HepG2 (cell line): Measurements from ENCODE around the gene TMEM231. TPM values are rescaled to one million over a fixed set of nuclear protein-coding genes. Genes with fewer than 3 reads are reported as not detected.
"Not testable (repeated sequence)": the region's sequence is repeated elsewhere in the genome, so short reads cannot be mapped to it uniquely, and the experiment has no call there.

Experiments used
- ATAC-seq: fragments of 200-7000 bp; cut with Tn5 transposase; 3 replicates; pipeline ENCODE4 v1.9.1; 2020; ENCODE audit warnings: mild to moderate bottlenecking, moderate library complexity
- BruUV-seq: library from RNA; stranded (reverse); fragments of 400-500 nt; replicated peaks from 2 replicates; lab custom pipeline; 2021; lab: Mats Ljungman, UMichigan
- CTCF ChIA-PET: fragments of 300-600 bp; formaldehyde crosslinking; extraction: SDS; loops from one replicate; lab custom pipeline; 2021; ENCODE audit warnings: low total read pairs, inconsistent platforms, low intra/inter-chr PET ratio; lab: Yijun Ruan, JAX
- POLR2A ChIA-PET: fragments of 350-600 bp; sonication (Branson Sonifier 250); formaldehyde crosslinking; loops from one replicate; lab custom pipeline; 2020; ENCODE audit warnings: antibody characterized with exemption, inconsistent platforms; lab: Yijun Ruan, JAX
- DNase-seq: peaks from one replicate; pipeline ENCODE4 v3.0.0-alpha.2; 2015; ENCODE audit warnings: low spot score
- FAIRE-seq: peaks from 3 replicates; lab custom pipeline; 2011; peaks lifted over from hg19 to GRCh38; lab: Jason Lieb, UNC
- H2AFZ ChIP-seq: one replicate; pipeline ENCODE4 v1.6.1; 2011; ENCODE audit warnings: low read length, inconsistent platforms
- H3K27ac ChIP-seq: fragments of 300-600 bp; 3 replicates; pipeline ENCODE4 v1.8.0; 2011; ENCODE audit warnings: mixed run types, mild to moderate bottlenecking, mixed read lengths, low read length, inconsistent platforms; ENCODE audit not compliant: insufficient read depth; ENCODE audit errors: extremely low read length
- H3K27me3 ChIP-seq, 2 experiments: fragments of 200-600 bp in 1 of 2; 2 replicates in 1 of 2; 3 replicates in 1 of 2; pipeline versions ENCODE4 v1.6.0 to v1.8.0; 2011; ENCODE audit warnings: low read length in 2 of 2, mild to moderate bottlenecking in 2 of 2, moderate library complexity in 2 of 2, inconsistent platforms in 1 of 2; ENCODE audit not compliant: insufficient read depth in 2 of 2, control insufficient read depth in 1 of 2
- H3K36me3 ChIP-seq, 2 experiments: fragments of 200-600 bp in 1 of 2; replicated peaks in 1 of 2; 2 replicates in 1 of 2; 3 replicates in 1 of 2; pipeline versions ENCODE4 v1.5.1 to v1.8.0; 2011; ENCODE audit warnings: low read length in 2 of 2, inconsistent platforms in 1 of 2; ENCODE audit not compliant: insufficient read depth in 2 of 2, control insufficient read depth in 1 of 2
- H3K4me1 ChIP-seq: 2 replicates; pipeline ENCODE4 v1.5.1; 2012; ENCODE audit warnings: low read length, inconsistent platforms; ENCODE audit not compliant: insufficient read depth
- H3K4me2 ChIP-seq: 2 replicates; pipeline ENCODE4 v1.6.0; 2011; ENCODE audit warnings: low read depth, low read length, inconsistent platforms
- H3K4me3 ChIP-seq, 3 experiments: fragments of 200-600 bp in 1 of 3; sonication (generic), shearing (Covaris generic) in 1 of 3; replicated peaks in 1 of 3; 2 replicates each; pipeline ENCODE4 v1.5.1; 2011 to 2016; ENCODE audit warnings: low read length in 3 of 3, inconsistent platforms in 2 of 3, low read depth in 2 of 3, mild to moderate bottlenecking in 2 of 3, control low read depth in 1 of 3, mixed read lengths in 1 of 3; ENCODE audit not compliant: insufficient read depth in 1 of 3
- H3K79me2 ChIP-seq: one replicate; pipeline ENCODE4 v1.6.1; 2011; ENCODE audit warnings: low read length, inconsistent platforms; ENCODE audit not compliant: insufficient read depth
- H3K9ac ChIP-seq: 2 replicates; pipeline ENCODE4 v1.6.0; 2011; ENCODE audit warnings: mild to moderate bottlenecking, low read depth, low read length, inconsistent platforms; ENCODE audit not compliant: insufficient read depth
- H3K9me3 ChIP-seq: 2 replicates; pipeline ENCODE4 v1.5.1; 2012; ENCODE audit warnings: mild to moderate bottlenecking, low read length
- H4K20me1 ChIP-seq: 2 replicates; pipeline ENCODE4 v1.6.0; 2011; ENCODE audit warnings: inconsistent platforms, mild to moderate bottlenecking, low read length, moderate library complexity; ENCODE audit not compliant: insufficient read depth
- FOSL2 ChIP-seq: sonication (generic); formaldehyde crosslinking; IDR thresholded peaks from 2 replicates; pipeline ENCODE4 v1.4.0; 2020; ENCODE audit warnings: missing genetic modification reagents
- SAP130 ChIP-seq: IDR thresholded peaks from 2 replicates; pipeline ENCODE4 v1.6.1; 2016; ENCODE audit warnings: low read depth
- TFAP4 ChIP-seq: sonication (generic); IDR thresholded peaks from 2 replicates; pipeline ENCODE4 v1.6.1; 2016; ENCODE audit warnings: low read depth, borderline replicate concordance
- TGIF2 ChIP-seq: IDR thresholded peaks from 2 replicates; pipeline ENCODE4 v1.6.1; 2016; ENCODE audit warnings: control low read depth, missing compliant biosample characterization
- UBTF ChIP-seq: sonication (generic); formaldehyde crosslinking; IDR thresholded peaks from 2 replicates; pipeline ENCODE4 v1.4.0; 2020; ENCODE audit warnings: mild to moderate bottlenecking, missing genetic modification reagents
- ZNF687 ChIP-seq: sonication (generic); formaldehyde crosslinking; IDR thresholded peaks from 2 replicates; pipeline ENCODE4 v1.5.1; 2020; ENCODE audit warnings: mild to moderate bottlenecking, missing genetic modification reagents, moderate library complexity
- WGBS: methylation state at CpG from one replicate; pipeline ENCODE4 v1.1.6; 2017; ENCODE audit warnings: low lambda C conversion rate; 5-methylcytosine and 5-hydroxymethylcytosine counted together
- in situ Hi-C: cut with HindIII; loops from 2 replicates; pipeline ENCODE4 v1.10.0; 2017; ENCODE audit warnings: low pct_unique_long_range_greater_than_20kb; ENCODE audit not compliant: extremely low pct_ligation_motif_present
- intact Hi-C: fragments of 100-400 bp; cut with micrococcal nuclease; formaldehyde crosslinking; loops from one replicate; pipeline ENCODE4 v1.10.0; 2022; ENCODE audit not compliant: unreplicated experiment
- polyA plus RNA-seq, 8 experiments: library from polyadenylated mRNA; depleted of rRNA in 3 of 8; stranded (reverse) in 7 of 8; unstranded in 1 of 8; fragments of >200 nt; fragmentation: Illumina TruSeq in 4 of 8; extraction: Trizol in 4 of 8; gene quantifications; 2 replicates each; pipeline versions ENCODE4 v1.2.1 to v1.2.3, GENCODE V29; 2011 to 2016; ENCODE audit warnings: low read depth in 4 of 8, missing spikeins in 1 of 8, mixed read lengths in 1 of 8; ENCODE audit not compliant: insufficient read depth in 1 of 8
- total RNA-seq, 5 experiments: library from RNA; depleted of rRNA; stranded (reverse); fragments of >200 nt; fragmentation: Illumina TruSeq; extraction: Trizol; gene quantifications; 2 replicates each; pipeline ENCODE4 v1.2.3, GENCODE V29; 2016; ENCODE audit warnings: low read depth in 1 of 5

TMEM231 gene
- total and polyA plus RNA-seq, 2 of the 13 experiments (the other 11 are each of a cell fraction or from before 2014, with no cell fraction given) = 3.5 to 7.4 TPM

- CTCF ChIA-PET, H3K27ac ChIP-seq, H3K4me3 ChIP-seq, H3K79me2 ChIP-seq, H3K9ac ChIP-seq, in situ Hi-C loops, intact Hi-C loops, H4K20me1 ChIP-seq, H3K9me3 ChIP-seq, H2AFZ ChIP-seq, FAIRE-seq, H3K36me3 ChIP-seq, BruUV-seq, DNase-seq: not testable (repeated sequence)
- peaks cover 0 to 27% of the 10 kb centered on the region in 2 experiments; a peak in 3 of 5 replicates for H3K27me3 ChIP-seq
- POLR2A ChIA-PET = interaction anchor here (1.3 kb wide), 1 partner anchor 18 kb away, joined by 6 read pairs; no protein-coding TSS in a partner anchor
- WGBS = 12% methylated on average over 9 of the region's 13 CpGs
- peaks cover 54% of the 10 kb centered on the region for H3K4me1 ChIP-seq
- H3K4me2 ChIP-seq = peak overlapping the region; percentile 48
- TF ChIP-seq FOSL2 (CRISPR knock-in tag) = peak; percentile 40
- peak; percentile 81 for TF ChIP-seq SAP130
- peak; percentile 24; the same call in 1 of the 2 replicates for TF ChIP-seq ZNF687 (CRISPR knock-in tag)
- 0 out of 2 replicates have a peak, but pooled peaks have one; percentile 60 for TF ChIP-seq TGIF2 (CRISPR knock-in tag)
- TF ChIP-seq UBTF (CRISPR knock-in tag) = 0 out of 2 replicates have a peak, but pooled peaks have one; percentile 28
- peak; percentile 85; the same call in 1 of the 2 replicates for TF ChIP-seq TFAP4
- peak; percentile 65 for ATAC-seq
These were observed 57.3 kb downstream of the TMEM231 start for GRCh38 chr16:75498605-75499322.
